GM12875 (cell line): ENCODE measurements around the gene DRD4.

Experiments
- H3K4me3 ChIP-seq: one replicate; pipeline ENCODE4 v1.5.1; 2011; ENCODE audit warnings: low read depth, low read length, control low read depth
- CTCF ChIP-seq: IDR thresholded peaks from 2 replicates; pipeline ENCODE4 v1.5.1; 2011; ENCODE audit warnings: low read depth, mild to moderate bottlenecking, control low read depth, inconsistent platforms, low read length, moderate library complexity, borderline replicate concordance; ENCODE audit not compliant: insufficient read depth

Gene DRD4

GRCh38 chr11:636511-637332 is at the start of gene DRD4:
Gene DRD4, plus strand, starts transcription at chr11:637269. Its CDS starts 36 bp downstream, at chr11:637305.
- H3K4me3 ChIP-seq: no peak within 1 kb of the TSS
- no peak for TF ChIP-seq CTCF

- no peak for TF ChIP-seq CTCF
- H3K4me3 ChIP-seq: no peak overlapping the region
These were observed 49.5 kb upstream of the DRD4 start for GRCh38 chr11:587546-587945.

- TF ChIP-seq CTCF: no peak
- no peak overlapping the region for H3K4me3 ChIP-seq
These were observed 49.1 kb upstream of the DRD4 start for GRCh38 chr11:587978-588380.

- TF ChIP-seq CTCF: no peak
- no peak overlapping the region for H3K4me3 ChIP-seq
These were observed 47.3 kb upstream of the DRD4 start for GRCh38 chr11:589798-590197.

GRCh38 chr11:590997-591396 is 46.1 kb upstream of the DRD4 start:
- H3K4me3 ChIP-seq: no peak overlapping the region
- TF ChIP-seq CTCF: no peak

GRCh38 chr11:592501-592900 is 44.6 kb upstream of the DRD4 start:
- TF ChIP-seq CTCF: no peak
- H3K4me3 ChIP-seq: no peak overlapping the region

DNA sequence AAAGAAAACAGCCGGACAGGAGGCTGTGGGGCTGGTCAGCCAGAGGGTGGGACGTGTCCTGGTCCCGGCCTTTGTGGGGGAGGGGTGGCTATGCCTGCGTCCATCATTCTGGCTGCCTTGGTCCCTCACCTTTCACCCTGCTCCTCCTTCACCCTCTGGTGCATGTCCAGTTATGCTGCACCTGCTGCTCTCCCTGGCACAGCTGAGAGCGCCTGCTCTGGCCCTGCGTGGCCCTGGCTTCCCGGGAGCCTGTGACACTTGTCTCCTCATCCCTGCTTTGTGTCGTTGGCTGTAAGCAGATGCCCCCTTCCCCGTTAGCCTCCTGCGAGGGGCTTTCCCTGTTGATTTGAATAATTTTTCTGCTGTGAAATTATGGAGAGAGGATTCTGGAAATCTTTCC is 44.2 kb upstream of the DRD4 start:
- no peak for TF ChIP-seq CTCF
- H3K4me3 ChIP-seq: no peak overlapping the region
